HG02642 (cell line): Measurements from ENCODE around the gene MAN1B1.

ENCODE experiments used
- ATAC-seq: cut with Tn5 transposase; IDR thresholded peaks from one replicate; pipeline ENCODE4 v1.9.1; 2021; ENCODE audit warnings: mild to moderate bottlenecking; ENCODE audit not compliant: unreplicated experiment, poor library complexity

The MAN1B1 gene

GRCh38 chr9:137086531-137087408 is at the start of gene MAN1B1:
Gene MAN1B1 (plus strand): TSS chr9:137086985. CDS start chr9:137087000, 15 bp downstream.
- peak; percentile 79 for ATAC-seq

DNA sequence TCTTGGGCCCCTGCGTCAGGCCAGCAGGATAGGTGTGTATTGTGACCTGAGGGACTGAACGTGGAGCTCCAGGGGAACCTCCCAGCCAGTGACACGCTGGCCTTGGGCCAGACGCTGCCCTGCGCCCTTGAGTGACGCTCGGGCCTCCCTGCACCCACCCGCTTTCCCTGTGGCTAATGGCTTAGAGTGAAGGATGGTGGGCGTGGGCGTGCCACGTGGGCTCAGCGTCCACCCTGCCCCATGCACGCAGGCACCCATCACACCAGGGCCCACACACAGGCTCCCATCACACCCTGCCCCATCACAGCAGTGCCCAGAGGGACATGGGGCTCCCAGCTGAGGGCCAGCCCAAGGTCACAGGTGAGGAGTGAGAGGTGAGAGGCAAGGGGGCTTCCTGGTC is 49.8 kb upstream of the MAN1B1 start:
- ATAC-seq, result no peak

DNA sequence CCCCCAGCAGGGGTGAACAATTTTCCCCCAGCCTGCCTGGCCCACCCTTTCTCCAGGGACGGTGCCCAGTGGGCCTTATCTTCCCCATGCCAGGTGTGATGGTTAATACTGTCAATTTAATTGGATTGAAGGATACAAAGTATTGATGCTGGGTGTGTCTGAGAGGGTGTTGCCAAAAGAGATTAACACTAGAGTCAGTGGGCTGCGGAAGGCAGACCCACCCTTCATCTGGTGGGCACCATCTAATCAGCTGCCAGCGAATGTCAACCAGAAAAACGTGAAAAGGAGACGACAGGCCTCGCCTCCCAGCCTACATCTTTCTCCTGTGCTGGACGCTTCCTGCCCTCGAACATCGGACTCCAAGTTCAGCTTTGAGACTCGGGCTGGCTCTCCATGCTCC is 49.3 kb upstream of the MAN1B1 start:
- ATAC-seq, result no peak

GRCh38 chr9:137038916-137039315 is 47.9 kb upstream of the MAN1B1 start:
- no peak for ATAC-seq

DNA sequence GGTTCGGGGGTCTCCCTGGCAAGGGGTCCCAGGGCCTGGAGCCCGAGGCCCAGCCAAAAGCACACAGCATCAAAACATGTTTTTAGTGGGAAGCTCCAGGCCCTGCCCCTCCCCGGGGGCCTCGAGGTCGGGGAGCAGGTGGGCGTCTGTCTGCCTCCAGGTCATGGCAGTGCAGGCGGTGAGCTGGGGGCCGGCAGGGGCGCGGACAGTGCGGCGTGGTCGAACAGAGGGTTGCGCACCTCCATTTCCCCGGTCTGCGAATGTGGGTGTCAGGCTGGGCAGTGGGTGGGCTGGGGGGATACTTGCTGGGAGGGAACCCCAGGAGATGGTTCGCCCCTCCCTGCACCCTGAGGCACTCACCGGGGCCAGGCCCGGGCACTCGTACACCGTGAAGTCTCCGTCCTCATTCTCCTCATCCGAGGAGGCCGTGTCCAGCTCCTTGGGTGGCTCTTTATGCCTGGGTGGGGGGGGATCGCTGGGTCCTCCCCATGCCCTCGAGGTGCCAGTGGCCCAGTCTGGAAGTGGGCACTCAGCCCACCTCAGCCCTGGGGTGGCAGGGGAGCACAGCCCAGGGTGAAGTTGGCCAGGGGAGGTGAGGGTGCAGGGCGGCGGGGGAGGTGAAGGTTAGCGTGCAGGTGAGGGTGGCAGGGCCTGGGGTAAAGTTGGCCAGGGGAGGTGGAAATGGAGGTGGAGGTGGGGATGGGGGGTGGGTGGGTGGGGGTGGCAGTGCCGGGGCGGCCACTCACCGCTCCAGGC is 47.0 kb upstream of the MAN1B1 start:
- no peak for ATAC-seq

DNA sequence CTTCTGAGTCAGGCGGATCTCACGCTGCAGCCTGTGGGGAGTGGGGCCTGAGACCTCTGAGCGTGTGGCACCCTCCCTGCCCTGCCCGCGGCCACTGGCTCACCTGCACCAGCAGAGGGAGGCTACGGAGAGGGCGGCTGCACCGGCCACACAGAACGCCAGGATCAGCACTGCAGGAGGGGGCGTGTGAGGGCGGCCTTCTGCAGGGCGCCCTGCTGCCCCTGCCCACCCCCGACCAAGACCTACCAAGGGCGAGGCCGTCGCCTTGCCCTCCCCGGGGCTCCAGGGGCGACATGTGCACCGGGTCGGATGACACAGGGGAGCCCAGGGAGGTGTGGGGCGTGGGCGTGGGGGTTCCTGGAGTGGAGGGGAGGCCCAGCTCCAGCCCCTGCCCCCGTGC is 46.2 kb upstream of the MAN1B1 start:
- no peak for ATAC-seq

GRCh38 chr9:137041124-137041523 is 45.7 kb upstream of the MAN1B1 start:
- no peak for ATAC-seq

- no peak for ATAC-seq
Measured at GRCh38 chr9:137042751-137043727, 43.7 kb upstream of the MAN1B1 start.

- no peak for ATAC-seq
Measured at GRCh38 chr9:137044037-137044436, 42.7 kb upstream of the MAN1B1 start.

DNA sequence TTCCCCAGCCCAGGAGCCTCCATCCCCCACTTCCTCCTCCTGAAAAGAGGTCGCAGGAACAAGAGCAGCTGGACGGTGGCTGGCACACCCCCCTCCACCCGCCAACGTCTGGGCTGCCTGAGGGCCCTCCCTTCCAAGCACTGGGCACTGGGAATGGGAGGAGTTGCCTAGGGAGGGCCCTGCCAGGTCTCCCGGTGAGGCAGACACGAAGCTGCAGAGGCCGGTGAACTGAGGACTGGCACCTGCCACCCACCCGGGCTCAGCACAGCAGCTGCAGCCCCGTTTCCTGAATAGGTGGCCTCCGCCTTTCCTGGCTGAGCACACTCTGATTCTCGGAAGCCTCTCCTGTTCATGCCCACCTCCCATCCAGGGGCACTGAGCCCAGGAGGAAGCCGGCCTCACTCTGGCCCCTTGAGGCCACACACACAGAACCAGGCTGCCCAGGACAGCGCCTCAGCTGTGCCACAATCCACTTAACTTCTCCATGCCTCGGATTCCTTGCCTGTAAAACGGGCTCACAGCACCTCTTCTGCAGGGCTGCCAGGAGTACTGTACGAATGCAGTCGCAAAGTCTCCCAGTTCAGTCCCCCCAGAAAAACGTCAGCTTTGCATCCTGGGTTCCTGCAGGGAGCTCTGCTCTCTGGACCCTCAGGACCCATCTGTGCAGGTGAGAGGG is 42.1 kb upstream of the MAN1B1 start:
- no peak for ATAC-seq

- no peak for ATAC-seq
Measured at GRCh38 chr9:137045294-137046087, 41.3 kb upstream of the MAN1B1 start.

GRCh38 chr9:137046088-137046787 is 40.5 kb upstream of the MAN1B1 start, which contains the start of gene NPDC1:
Gene NPDC1 (minus strand): TSS chr9:137046177. CDS start chr9:137045989, 188 bp downstream.
- ATAC-seq, result no peak

GRCh38 chr9:137048655-137049543 is 37.9 kb upstream of the MAN1B1 start:
- ATAC-seq, result no peak

- ATAC-seq, result no peak
Measured at GRCh38 chr9:137049544-137050449, 37.0 kb upstream of the MAN1B1 start.

DNA sequence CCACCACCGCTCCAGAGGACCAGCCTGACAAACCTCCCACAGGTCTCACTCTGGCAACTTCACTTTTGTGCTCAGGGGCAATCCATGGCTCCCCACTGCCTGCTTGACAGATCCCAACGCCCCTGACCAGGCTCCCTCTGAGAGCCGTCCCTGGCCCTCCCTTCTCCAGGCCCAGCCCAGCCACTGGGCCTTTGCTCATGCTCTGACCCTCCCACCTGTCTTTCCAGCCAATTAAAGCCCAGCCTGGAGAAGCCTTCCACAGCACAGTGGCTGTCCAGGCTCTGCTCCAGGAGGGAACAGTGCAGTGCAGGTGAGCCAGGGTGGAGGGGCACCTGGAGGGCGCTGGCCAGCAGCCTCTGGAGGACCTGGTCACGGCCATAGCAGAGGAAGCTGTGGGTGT is 36.2 kb upstream of the MAN1B1 start:
- ATAC-seq, result no peak

DNA sequence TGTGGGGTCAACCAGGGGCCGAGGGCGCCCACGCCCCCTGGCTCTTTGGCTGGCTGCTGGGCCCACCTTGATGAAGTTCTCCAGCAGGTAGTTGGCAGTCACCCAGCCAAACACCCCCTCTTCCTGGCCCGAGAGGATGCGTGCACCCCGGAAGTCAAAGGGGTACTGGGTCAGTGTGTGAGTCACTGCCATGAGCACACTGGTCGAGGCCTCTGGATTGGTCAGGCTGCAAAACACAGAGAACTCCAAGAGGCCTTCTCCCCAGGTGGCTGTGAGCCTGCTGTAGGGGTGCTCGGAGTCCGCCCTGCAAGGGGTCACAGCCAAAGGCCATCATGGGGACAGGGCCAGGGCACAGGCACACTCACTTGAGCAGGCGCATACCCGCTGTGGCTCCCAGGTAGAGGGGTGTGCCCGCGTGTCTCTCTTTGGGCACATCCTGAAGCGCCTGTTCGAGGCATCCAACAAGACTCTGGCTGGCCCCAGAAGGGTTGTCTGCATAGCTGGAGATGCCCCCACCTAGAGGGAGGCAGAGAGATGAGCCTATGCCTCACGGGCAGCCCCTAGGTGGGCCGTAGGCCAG is 35.5 kb upstream of the MAN1B1 start:
- ATAC-seq, result no peak
